ENCODE data around the gene LRRC4C. TPM values are rescaled to one million over a fixed set of nuclear protein-coding genes. Genes with fewer than 3 reads are reported as not detected.

The LRRC4C gene
- total and polyA plus RNA-seq, 7 donors, result 0.98 to 5.4 (median 3.0) TPM; not detected in 1

DNA sequence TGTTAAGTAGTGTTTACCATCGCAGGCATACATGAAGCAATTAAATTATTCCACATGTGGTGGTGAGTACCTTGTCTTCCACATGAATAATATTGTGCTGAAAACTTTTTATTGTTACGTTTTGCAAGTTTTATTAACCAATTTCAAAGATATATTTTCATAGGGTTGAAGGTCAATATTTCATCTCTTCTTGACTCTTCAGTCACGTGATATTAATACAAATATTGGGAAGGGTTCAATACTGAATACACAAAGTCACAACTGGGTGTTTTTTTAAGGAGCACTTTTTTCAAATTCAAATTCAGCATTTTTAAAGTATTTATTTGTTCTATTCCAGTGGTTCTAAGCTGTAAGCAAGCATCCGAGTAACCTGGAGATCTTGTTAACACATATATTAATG is 348.9 kb downstream of the LRRC4C start:
- intact Hi-C loops (cut with DNase I), result no loop called here
- TF ChIP-seq POLR2AphosphoS5 (IDR thresholded peaks at IDR 0.05) (no peak), POLR2A (IDR thresholded peaks at IDR 0.05) (no peak), EP300 (IDR thresholded peaks at IDR 0.05) (no peak)
- TF ChIP-seq, protein P1, sequence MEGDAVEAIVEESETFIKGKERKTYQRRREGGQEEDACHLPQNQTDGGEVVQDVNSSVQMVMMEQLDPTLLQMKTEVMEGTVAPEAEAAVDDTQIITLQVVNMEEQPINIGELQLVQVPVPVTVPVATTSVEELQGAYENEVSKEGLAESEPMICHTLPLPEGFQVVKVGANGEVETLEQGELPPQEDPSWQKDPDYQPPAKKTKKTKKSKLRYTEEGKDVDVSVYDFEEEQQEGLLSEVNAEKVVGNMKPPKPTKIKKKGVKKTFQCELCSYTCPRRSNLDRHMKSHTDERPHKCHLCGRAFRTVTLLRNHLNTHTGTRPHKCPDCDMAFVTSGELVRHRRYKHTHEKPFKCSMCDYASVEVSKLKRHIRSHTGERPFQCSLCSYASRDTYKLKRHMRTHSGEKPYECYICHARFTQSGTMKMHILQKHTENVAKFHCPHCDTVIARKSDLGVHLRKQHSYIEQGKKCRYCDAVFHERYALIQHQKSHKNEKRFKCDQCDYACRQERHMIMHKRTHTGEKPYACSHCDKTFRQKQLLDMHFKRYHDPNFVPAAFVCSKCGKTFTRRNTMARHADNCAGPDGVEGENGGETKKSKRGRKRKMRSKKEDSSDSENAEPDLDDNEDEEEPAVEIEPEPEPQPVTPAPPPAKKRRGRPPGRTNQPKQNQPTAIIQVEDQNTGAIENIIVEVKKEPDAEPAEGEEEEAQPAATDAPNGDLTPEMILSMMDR (IDR thresholded peaks at IDR 0.05), result no peak
- H3K4me3 ChIP-seq, result no peak overlapping the region
- no peaks in the 10 kb centered on the region for H3K36me3 ChIP-seq
- no peak for DNase-seq
- no peaks in the 10 kb centered on the region for H3K9me3 ChIP-seq
- WGBS, 2 donors, result 58 to 66% methylated on average over 4 of the region's 4 CpGs
- H3K4me1 ChIP-seq, result no peaks in the 10 kb centered on the region
- no peak overlapping the region for H3K27ac ChIP-seq
- H3K27me3 ChIP-seq, result no peaks in the 10 kb centered on the region

DNA sequence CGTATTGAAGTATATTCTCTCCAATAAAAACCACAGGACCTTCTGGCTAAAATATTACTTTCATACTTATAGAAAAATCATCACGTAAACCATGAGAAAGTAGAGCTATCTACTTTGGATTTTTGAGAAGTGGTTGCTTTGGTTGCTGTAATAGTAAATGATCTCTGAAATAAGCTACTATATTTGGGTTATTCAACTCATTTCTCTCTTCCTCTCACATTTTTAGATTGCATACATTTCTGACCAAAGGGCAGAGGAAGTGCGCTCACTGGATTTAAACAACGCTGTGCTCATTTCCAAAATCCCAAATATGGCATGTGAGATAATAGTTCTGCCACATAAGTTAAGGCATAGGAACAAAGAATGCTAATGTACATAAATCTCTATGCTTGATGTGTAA is 357.0 kb downstream of the LRRC4C start:
- H3K27me3 ChIP-seq, result no peaks in the 10 kb centered on the region
- H3K9me3 ChIP-seq, result no peaks in the 10 kb centered on the region
- intact Hi-C loops (cut with DNase I), result no loop called here
- no peaks in the 10 kb centered on the region for H3K36me3 ChIP-seq
- TF ChIP-seq POLR2A (IDR thresholded peaks at IDR 0.05) (no peak), EP300 (IDR thresholded peaks at IDR 0.05) (no peak), POLR2AphosphoS5 (IDR thresholded peaks at IDR 0.05) (no peak)
- TF ChIP-seq, protein P1 (IDR thresholded peaks at IDR 0.05), result no peak
- no peak overlapping the region for H3K27ac ChIP-seq
- H3K4me1 ChIP-seq, result no peaks in the 10 kb centered on the region
- H3K4me3 ChIP-seq, result no peak overlapping the region
- no peak for DNase-seq
- 85 to 91% methylated on average over 4 of the region's 4 CpGs for WGBS, 2 donors

DNA sequence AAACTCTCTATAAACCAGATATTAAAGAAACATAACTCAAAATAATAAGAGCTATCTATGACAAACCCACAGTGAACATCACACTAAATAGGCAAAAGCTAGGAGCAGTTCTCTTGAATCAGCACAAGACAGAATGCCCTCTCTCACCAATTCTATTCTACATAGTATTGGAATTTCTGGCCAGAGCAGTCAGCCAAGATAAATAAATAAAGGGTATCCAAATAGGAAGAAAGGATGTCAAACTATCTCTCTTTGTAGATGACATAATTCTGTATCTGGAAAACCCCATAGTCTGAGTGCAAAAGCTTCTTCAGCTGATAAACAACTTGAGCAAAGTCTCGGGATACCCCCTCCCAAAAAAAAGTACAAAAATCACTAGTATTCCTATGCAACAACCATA is 359.8 kb downstream of the LRRC4C start:
- H3K9me3 ChIP-seq, result no peaks in the 10 kb centered on the region
- no peaks in the 10 kb centered on the region for H3K36me3 ChIP-seq
- DNase-seq, result no peak
- H3K27me3 ChIP-seq, result no peaks in the 10 kb centered on the region
- intact Hi-C loops (cut with DNase I), result no loop called here
- no peak overlapping the region for H3K4me3 ChIP-seq
- TF ChIP-seq EP300 (IDR thresholded peaks at IDR 0.05), result no peak
- TF ChIP-seq, protein P1 (IDR thresholded peaks at IDR 0.05), result no peak
- TF ChIP-seq POLR2A (IDR thresholded peaks at IDR 0.05), result no peak
- TF ChIP-seq POLR2AphosphoS5 (IDR thresholded peaks at IDR 0.05), result no peak
- no peaks in the 10 kb centered on the region for H3K4me1 ChIP-seq
- no peak overlapping the region for H3K27ac ChIP-seq
- WGBS, 2 donors, result 60 to 79% methylated on average over 1 of the region's 1 CpG

GRCh38 chr11:41085123-41085522 is 374.3 kb downstream of the LRRC4C start:
- no peak overlapping the region for H3K27ac ChIP-seq
- no peaks in the 10 kb centered on the region for H3K9me3 ChIP-seq
- WGBS, 2 donors, result 37 to 58% methylated on average over 1 of the region's 1 CpG
- DNase-seq, result no peak
- TF ChIP-seq EP300 (IDR thresholded peaks at IDR 0.05) (no peak), POLR2AphosphoS5 (IDR thresholded peaks at IDR 0.05) (no peak), POLR2A (IDR thresholded peaks at IDR 0.05) (no peak)
- TF ChIP-seq, protein P1 (IDR thresholded peaks at IDR 0.05), result no peak
- H3K36me3 ChIP-seq, result no peaks in the 10 kb centered on the region
- intact Hi-C loops (cut with DNase I), result no loop called here
- H3K4me1 ChIP-seq, result no peaks in the 10 kb centered on the region
- H3K27me3 ChIP-seq, result no peaks in the 10 kb centered on the region
- no peak overlapping the region for H3K4me3 ChIP-seq

DNA sequence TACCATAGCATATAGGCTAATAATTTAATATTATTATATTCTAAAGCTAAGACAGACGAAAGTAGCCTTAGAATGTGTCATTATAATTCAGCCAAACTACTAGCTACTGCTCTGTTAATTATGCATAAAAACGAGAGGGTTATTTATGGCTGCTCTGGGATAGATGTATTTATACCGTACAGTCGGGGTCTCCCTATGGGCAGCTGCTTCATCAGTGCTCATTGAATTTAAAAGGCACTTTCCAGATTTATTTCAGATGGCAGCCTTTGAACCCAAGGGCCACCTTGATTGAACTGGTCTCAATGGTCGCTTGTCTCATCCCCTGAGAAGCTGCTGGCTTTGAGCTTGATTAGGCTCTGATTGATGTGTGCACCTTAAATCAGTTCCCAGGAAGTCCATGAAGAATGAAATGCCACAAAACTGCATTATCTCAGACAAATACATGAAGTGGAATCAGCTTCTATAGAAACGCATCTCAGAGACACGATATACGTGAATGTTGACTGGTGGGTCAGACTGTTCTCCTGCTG is 377.6 kb downstream of the LRRC4C start:
- intact Hi-C loops (cut with DNase I), result no loop called here
- WGBS, 2 donors, result 79 to 85% methylated on average over 8 of the region's 8 CpGs
- TF ChIP-seq EP300 (IDR thresholded peaks at IDR 0.05), result no peak
- TF ChIP-seq POLR2A (IDR thresholded peaks at IDR 0.05), result no peak
- no peak for TF ChIP-seq POLR2AphosphoS5 (IDR thresholded peaks at IDR 0.05)
- TF ChIP-seq, protein P1 (IDR thresholded peaks at IDR 0.05), result no peak
- H3K9me3 ChIP-seq, result no peaks in the 10 kb centered on the region
- no peak overlapping the region for H3K27ac ChIP-seq
- no peaks in the 10 kb centered on the region for H3K36me3 ChIP-seq
- DNase-seq, result no peak
- no peaks in the 10 kb centered on the region for H3K27me3 ChIP-seq
- no peaks in the 10 kb centered on the region for H3K4me1 ChIP-seq
- no peak overlapping the region for H3K4me3 ChIP-seq
